GM19372 (cell line): ENCODE data around the gene ADORA2A.
A peak's percentile ranks its signal among the peaks of the same experiment; 100 is the strongest.

Source experiments
- ATAC-seq: cut with Tn5 transposase; IDR thresholded peaks from one replicate; pipeline ENCODE4 v1.9.1; 2021; ENCODE audit warnings: mild to moderate bottlenecking, low read depth, moderate library complexity; ENCODE audit not compliant: unreplicated experiment

Gene ADORA2A

DNA sequence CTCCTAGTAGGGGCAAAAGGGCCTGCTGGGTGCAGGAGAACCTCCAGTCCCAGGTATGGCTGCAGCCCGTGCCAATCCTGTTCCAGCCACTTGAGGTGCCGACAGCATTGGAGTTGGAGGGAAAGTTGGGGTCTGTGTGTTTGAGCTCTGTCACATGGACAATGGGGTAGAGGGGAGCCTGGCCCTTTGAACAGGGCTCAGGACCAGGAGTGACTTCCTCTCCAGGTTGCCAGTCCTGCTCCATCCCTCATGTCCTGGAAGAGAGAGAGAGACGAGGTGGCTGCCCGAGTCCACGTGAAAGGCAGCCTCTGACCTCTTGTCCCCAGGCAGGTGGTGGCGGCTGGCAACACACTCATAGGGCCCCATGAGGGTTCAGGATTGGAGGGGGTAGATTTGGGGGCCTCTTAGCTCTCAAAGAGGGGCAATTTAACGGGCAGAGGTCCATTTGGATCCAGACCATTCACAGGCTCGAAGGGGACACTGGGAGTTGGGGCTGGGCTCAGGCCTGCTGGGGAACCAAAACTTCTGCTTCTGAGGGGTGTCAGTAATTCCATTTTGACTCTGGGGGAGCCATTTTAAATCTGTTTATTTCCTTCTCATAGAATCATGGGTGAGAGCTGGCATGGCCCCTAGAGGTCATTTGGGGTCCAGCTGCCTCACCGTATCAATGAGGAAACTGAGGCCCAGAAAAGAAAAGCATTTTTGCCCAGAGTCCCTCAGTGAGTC lies 4.1 kb downstream of the ADORA2A start:
- ATAC-seq, result no peak

DNA sequence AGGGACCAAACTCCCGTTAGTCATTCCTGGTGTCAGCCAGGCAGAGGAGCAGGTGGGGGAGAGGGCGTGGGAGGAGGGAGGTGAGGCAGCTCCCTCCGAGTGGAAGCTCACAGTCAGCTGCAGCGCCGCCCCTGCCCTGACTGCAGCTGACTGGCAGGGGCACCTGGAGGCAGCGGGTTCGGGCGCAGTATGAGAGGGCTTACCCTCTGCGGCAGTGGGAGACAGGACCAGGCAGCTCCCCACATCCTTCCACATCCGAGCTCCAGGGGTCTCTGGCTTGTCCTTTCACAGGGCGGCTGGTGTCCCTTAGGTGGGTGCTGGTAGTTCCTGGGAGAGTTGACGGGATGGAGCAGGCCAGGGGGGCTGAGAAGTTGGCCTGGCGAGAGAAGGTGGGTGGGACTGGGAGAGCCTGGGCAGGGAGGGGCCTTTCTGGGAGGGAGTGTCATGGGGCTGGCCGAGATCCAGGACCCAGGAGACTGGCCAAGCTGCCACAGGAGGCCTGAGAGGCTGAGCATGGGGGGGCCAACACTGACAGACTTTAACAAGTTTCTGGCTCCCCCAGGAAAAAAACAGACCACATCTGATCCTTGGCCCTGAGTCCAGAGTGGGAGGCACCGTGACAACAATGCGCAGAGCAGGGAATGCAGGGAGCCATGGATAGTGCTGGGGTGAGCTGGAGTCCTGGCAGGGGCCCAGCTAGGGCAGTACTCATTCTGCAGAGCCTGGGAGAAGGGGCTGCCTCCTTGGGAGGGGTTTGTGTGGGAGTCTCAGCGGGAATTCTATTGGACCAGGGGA lies 4.9 kb downstream of the ADORA2A start:
- no peak for ATAC-seq

DNA sequence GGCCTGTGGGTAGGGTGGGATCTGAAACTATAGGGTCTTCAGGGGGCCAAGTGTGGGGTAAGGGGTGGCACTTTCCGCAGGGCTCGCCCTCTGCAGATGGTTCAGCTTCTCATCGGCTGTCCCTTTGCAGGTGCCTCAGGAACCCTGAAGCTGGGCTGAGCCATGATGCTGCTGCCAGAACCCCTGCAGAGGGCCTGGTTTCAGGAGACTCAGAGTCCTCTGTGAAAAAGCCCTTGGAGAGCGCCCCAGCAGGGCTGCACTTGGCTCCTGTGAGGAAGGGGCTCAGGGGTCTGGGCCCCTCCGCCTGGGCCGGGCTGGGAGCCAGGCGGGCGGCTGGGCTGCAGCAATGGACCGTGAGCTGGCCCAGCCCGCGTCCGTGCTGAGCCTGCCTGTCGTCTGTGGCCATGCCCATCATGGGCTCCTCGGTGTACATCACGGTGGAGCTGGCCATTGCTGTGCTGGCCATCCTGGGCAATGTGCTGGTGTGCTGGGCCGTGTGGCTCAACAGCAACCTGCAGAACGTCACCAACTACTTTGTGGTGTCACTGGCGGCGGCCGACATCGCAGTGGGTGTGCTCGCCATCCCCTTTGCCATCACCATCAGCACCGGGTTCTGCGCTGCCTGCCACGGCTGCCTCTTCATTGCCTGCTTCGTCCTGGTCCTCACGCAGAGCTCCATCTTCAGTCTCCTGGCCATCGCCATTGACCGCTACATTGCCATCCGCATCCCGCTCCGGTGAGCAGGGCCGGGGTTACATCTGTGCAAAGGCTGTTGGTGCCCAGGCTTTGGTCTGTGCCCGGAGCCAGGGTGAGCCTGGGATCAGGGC lies 5.8 kb downstream of the ADORA2A start:
- ATAC-seq, result no peak

DNA sequence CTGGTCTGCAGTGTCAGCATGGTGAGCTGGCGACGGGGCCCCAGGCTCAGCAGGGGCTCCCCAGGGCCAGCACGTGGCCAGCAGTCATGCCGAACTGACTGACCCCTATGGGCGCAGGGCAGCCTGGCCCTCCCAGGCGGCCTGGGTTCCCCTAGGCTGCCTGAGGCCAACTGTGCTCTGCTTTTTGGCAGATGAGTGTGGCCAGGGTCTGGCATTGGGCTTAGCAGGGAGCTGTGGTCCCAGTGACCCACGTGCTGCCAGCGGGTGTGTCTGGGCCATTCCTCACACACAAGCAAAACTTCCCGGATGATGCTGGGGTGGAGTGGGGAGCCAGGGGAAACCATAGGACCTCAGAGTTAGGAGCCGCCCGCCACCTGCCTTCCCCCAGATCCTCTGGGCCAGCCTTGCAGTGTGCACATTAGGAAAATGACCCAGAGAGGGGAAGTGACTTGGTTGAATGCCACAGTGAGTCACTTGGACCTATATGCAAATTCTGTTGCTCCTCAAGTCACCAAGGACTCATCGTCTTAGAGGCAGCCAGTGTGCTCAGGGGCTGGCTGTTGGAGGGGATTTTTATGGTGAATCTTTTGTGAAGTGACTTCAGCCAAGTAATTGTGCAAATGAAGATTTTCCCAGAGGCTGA lies 6.5 kb downstream of the ADORA2A start:
- ATAC-seq, result peak; percentile 61

DNA sequence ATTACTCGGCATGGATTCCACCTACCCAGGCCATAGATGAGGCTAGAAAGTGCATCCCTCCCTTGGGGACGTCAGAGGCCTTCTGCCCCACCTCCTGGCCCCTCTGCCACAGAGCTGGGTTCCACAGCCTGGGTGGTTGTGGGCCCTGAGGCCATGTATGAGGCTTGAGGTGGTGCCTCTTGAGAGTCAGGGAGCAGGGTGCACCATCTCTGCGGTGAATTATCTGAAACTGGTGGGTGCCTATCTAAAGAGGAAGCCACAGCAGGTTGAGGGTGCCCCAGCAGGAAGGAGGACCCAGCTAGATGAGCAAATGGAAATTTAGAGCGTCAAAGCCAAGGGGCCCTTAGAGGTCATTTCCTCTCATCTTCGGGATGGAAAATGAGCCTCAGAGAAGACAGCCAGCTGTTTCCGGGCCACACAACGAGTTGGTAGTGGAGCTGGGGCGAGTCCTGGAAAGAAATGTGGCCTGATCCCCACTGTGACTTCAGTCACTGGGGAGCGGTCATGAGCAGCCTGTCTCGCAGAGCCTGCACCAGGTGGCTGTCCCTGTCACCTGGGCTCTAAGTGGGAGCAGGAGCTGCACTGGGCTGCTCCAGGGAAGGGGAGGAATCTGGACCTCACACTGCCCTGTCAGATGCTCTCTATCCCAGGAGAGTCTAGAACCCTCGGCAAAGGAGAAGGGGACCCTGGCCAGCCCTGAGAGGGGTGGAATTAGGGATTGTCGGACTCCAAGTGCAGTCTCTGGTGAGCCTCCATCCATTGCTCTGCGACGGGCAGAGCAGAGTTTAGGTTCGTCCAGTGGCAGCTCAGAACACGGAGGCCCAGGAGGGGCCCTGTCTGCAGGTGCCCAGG lies 7.3 kb downstream of the ADORA2A start:
- peak; percentile 48 for ATAC-seq

DNA sequence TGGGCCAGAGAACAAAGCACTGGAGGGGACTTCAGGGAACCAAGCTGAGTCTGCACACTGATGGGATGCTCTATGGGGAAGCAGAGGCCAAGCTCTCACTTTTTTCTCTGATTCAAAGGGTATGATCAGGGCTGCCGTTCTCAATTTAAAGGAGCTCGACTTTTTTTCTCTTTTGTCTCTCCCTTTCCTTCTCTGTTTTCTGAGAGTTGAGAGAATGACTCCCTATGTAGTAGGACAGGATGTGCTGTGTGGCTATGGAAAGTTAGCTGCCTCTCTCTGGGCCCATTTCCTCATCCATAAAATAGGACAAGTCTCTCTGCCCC lies 7.9 kb downstream of the ADORA2A start:
- ATAC-seq, result no peak

DNA sequence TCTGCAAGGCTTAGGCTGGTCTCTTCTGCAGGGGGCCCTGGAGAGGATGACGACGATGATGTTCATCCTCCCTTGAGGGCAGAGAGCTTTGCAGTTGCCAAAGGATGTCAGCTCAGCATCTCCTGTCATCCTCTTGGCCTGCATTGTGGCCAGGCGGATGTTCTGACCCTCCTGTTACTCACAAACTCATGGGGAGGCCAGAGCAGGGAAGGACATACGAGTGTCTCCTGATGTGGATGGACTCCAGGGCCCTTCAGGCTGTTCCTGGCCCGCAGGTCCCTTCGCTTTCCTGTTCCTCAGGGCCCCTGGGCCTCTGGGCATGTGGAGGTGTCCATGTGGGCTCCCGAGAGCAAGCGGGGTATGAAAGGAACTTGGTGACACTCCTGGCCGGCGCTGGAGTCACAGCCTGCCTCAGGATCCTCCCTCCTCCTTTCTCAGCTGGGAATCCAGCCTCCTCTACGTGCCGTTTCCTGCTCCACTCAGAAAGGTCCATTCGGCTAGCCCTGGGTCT lies 8.5 kb downstream of the ADORA2A start:
- ATAC-seq, result no peak

DNA sequence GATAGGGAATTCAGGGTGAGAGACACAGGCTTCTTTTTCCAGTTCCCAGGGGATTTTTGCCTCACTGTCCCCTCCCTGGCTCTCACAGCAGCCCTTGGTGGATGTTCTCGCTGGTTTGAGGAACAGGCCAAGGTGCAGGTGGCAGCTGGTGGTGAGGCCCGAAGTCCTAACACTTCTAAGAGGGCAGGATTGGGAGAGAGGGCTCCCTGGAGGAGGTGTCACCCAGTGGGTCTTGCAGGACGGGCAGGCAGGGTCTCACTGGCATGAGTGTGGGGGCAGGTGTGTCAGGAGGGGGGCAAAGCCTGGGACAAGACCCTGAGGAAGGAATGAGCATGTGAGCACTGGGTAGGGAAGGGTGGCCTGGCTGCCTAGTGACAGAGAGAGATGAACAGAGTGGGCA lies 9.2 kb downstream of the ADORA2A start:
- no peak for ATAC-seq

DNA sequence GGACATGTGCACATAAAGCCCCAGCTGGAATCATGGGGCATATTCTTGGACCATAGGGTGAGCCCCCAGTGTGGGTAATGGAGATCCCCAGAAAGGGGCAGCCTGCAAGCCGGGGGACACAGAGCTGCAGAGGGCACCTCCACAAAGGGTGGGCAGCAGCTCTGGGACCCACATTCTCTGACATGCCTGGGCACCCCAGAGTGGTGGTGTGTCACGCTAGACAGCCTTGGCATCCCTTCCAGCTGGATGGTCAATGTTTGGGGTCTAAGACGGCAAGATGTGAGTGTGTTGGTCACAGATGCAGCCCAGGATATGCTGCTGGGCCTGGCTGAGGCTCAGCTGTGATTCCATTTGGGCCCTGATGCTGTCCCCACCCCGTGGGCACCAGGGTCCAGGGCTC lies 9.7 kb downstream of the ADORA2A start:
- no peak for ATAC-seq

DNA sequence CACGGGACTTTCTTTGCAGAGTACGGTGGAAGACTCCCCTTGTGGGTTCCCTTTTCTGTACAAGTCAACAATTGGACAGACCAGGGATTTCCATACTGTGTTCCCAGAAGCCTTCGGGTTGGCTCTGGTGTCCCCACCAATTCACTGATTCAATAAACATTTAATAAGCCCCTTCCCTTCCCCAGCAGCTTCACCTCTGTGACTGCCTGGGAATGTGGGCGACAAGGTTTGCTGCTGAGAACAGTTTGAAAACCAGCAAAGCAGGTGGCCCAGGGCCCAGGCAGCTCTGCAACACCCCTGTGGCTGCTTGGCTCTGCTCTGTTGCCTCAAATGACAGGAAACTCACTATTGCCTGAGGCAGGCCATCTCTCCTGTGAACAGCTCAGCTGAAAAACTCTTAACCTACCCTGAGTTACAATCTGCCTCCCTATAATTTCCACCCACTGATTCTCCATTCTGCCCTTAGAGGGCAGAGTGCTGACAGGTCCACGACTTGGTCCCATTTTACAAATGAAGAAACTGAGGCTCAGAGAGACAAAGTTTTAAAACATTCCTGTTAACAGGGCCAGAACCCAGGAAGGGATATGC lies 10.4 kb downstream of the ADORA2A start:
- no peak for ATAC-seq

DNA sequence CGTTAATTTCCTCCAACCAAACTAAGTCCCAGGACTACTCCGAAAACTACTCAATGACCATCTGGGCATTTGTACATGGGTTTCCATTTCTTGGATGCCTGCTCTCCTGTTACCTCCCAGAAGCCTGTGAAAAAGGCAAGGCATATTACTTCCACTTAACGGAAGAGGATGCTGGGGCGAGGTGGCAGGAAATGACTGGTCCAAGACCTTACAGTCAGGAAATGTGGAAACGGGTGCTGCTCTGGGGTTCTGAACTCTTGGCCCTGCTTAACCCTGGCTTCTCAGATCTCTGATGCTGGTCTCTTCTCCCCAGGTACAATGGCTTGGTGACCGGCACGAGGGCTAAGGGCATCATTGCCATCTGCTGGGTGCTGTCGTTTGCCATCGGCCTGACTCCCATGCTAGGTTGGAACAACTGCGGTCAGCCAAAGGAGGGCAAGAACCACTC lies 12.9 kb downstream of the ADORA2A start:
- ATAC-seq, result no peak

DNA sequence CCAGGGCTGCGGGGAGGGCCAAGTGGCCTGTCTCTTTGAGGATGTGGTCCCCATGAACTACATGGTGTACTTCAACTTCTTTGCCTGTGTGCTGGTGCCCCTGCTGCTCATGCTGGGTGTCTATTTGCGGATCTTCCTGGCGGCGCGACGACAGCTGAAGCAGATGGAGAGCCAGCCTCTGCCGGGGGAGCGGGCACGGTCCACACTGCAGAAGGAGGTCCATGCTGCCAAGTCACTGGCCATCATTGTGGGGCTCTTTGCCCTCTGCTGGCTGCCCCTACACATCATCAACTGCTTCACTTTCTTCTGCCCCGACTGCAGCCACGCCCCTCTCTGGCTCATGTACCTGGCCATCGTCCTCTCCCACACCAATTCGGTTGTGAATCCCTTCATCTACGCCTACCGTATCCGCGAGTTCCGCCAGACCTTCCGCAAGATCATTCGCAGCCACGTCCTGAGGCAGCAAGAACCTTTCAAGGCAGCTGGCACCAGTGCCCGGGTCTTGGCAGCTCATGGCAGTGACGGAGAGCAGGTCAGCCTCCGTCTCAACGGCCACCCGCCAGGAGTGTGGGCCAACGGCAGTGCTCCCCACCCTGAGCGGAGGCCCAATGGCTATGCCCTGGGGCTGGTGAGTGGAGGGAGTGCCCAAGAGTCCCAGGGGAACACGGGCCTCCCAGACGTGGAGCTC lies 13.5 kb downstream of the ADORA2A start:
- no peak for ATAC-seq

DNA sequence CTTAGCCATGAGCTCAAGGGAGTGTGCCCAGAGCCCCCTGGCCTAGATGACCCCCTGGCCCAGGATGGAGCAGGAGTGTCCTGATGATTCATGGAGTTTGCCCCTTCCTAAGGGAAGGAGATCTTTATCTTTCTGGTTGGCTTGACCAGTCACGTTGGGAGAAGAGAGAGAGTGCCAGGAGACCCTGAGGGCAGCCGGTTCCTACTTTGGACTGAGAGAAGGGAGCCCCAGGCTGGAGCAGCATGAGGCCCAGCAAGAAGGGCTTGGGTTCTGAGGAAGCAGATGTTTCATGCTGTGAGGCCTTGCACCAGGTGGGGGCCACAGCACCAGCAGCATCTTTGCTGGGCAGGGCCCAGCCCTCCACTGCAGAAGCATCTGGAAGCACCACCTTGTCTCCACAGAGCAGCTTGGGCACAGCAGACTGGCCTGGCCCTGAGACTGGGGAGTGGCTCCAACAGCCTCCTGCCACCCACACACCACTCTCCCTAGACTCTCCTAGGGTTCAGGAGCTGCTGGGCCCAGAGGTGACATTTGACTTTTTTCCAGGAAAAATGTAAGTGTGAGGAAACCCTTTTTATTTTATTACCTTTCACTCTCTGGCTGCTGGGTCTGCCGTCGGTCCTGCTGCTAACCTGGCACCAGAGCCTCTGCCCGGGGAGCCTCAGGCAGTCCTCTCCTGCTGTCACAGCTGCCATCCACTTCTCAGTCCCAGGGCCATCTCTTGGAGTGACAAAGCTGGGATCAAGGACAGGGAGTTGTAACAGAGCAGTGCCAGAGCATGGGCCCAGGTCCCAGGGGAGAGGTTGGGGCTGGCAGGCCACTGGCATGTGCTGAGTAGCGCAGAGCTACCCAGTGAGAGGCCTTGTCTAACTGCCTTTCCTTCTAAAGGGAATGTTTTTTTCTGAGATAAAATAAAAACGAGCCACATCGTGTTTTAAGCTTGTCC lies 14.3 kb downstream of the ADORA2A start:
- ATAC-seq, result no peak

DNA sequence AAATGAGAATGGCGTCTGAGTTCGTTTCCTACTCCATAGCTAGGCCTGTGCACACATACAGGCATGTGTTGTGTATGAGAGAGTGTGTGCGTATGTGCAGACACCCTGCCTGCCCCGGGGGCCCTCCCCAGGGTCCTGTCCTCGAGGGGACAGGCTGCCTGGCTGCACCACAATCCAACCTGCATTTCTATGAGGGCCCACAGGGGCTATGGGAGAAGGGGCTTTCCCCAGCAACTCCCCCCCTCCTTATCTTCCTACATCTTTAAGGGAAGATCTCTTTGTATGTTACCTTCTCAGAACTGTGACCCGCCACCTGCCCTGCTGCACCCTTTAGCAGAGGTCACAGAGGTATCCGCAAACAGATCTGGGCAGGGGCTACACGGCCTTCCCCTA lies 14.9 kb downstream of the ADORA2A start:
- ATAC-seq, result no peak

DNA sequence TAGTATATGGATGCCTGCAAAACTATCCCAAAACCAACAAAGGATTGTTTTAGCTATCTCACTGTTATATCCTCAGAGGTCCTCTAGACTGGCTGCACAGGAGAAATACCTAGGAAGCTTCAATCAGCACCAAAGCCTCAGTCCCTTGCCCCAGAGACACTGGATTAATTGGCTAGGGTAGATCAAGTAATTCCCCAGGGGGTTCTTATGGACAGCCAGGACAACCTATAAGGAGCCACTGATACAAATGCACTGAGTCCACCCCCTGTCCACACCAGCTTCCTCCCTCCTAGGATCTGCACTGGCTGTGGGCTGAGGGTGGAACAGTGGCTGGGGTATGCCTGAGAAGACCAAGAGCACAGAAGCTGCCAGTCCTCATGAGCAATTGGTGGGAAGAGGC lies 16.3 kb downstream of the ADORA2A start:
- no peak for ATAC-seq

DNA sequence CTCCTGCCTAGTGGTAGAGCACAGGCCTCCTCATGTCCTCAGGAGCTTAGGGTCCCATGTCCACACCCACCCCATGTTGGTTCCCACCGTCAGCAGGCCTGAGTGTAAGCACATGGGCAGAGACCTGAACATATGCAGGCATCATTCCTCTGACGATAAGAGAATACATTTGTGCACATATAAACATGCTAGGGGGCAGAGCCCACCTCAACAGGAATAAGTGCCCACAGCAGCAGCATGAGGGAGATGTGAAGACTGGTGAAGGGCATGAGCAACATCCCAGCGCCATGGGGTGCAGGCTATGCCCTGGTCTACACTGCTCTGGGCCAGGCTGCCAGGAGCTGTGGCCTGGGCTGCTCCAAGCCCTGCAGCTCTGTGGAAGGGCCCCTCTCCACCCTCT lies 16.9 kb downstream of the ADORA2A start:
- no peak for ATAC-seq

DNA sequence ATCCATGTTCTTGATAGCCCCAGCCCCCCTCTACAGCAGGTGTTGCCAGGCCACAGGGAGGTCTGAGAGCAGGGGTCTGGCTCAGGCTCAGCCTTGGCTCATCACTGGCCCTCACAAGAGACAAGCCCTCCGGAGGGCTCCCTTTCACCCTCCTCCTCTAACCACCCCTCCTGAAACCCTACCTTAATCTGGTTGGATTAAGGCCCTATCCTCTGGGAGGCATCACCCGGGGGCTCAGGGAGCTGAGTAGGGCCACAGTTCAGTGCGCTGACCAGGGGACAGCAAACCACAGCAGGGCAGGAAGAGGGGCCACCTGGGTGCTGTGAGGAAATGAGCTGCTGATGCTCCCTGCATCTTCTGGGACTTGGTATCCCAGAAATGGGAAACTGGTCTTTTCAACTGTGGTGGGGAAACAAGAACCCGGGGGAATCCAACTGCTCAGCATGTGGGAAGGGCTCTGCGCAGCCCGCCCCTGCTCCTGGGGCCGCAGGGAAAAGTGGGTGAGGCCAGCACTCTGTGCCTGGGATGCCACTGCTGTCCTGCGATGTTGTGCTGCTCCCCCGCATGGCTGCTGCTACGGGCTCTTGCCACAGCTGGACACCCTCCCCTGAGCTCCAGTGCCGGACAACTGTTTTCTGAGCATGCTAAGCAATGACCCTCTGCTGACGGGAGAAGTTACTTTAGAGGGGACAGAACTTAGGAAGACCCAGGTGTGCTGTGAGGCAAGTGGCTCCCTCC lies 17.5 kb downstream of the ADORA2A start:
- no peak for ATAC-seq
